Upper lobe of left lung (tissue), 4 donors: ENCODE data around the gene MAP6D1.

Experiments used
- POLR2A ChIP-seq, 4 donors: fragments of 450-650 bp; IDR thresholded peaks; one replicate each; pipeline ENCODE4 v1.5.1; 2016 to 2017; ENCODE audit warnings: antibody characterized with exemption in 4 of 4, mild to moderate bottlenecking in 2 of 4
- POLR2AphosphoS5 ChIP-seq, 2 donors: sonication (generic); formaldehyde crosslinking; IDR thresholded peaks; one replicate each; pipeline ENCODE4 v1.5.1; 2017; ENCODE audit warnings: antibody characterized with exemption in 2 of 2
- TF ChIP-seq, protein P1 (sequence below), 6 experiments: fragments of 450-650 bp in 4 of 6; fragments of 200-600 bp in 2 of 6; sonication (generic) in 2 of 6; IDR thresholded peaks; one replicate each; pipeline ENCODE4 v1.5.1; 2016 to 2019; ENCODE audit warnings: antibody characterized with exemption in 6 of 6

DNA sequence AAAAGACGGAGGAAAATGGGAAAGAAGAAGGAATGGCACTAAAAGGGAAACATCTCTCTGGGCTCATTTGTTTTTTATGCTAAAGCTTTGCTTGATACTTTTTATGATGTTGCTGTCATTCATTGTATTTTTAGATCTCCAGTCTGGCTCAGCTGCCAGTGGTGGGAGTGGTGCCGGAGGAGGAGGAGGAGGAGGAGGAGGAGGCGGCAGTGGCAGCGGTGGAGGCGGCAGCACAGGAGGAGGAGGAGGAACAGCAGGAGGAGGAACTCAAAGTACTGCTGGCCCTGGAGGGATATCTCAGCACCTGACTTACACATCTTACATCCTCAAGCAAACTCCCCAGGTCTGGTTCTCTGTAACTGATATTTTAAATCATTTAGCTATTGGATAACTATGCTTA, 49.6 kb downstream of the MAP6D1 start:
- TF ChIP-seq, protein P1, sequence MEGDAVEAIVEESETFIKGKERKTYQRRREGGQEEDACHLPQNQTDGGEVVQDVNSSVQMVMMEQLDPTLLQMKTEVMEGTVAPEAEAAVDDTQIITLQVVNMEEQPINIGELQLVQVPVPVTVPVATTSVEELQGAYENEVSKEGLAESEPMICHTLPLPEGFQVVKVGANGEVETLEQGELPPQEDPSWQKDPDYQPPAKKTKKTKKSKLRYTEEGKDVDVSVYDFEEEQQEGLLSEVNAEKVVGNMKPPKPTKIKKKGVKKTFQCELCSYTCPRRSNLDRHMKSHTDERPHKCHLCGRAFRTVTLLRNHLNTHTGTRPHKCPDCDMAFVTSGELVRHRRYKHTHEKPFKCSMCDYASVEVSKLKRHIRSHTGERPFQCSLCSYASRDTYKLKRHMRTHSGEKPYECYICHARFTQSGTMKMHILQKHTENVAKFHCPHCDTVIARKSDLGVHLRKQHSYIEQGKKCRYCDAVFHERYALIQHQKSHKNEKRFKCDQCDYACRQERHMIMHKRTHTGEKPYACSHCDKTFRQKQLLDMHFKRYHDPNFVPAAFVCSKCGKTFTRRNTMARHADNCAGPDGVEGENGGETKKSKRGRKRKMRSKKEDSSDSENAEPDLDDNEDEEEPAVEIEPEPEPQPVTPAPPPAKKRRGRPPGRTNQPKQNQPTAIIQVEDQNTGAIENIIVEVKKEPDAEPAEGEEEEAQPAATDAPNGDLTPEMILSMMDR (IDR thresholded peaks at IDR 0.05) = no peak
- TF ChIP-seq POLR2AphosphoS5 (IDR thresholded peaks at IDR 0.05) (no peak), POLR2A (IDR thresholded peaks at IDR 0.05) (no peak)
